ENCODE results near the gene FBLN2.
"Not testable (repeated sequence)": the region's sequence is repeated elsewhere in the genome, so short reads cannot be mapped to it uniquely, and the experiment has no call there.

Gene FBLN2

GRCh38 chr3:13561967-13562366, 13.0 kb downstream of the FBLN2 start:
- in situ Hi-C loops (cut with HindIII; ENCODE audit: low pct_ligation_motif_present, low sequenced_read_pairs): no loop called here
- DNase-seq: no peak
- Histone ChIP-seq H3K4me3 (ENCODE audit: low read depth, low read length) (no peak overlapping the region), H3K27me3 (replicated peaks) (no peaks in the 10 kb centered on the region), H3K36me3 (replicated peaks) (no peaks in the 10 kb centered on the region), H3K27ac (no peak overlapping the region)
- TF ChIP-seq CTCF (IDR thresholded peaks at IDR 0.05; ENCODE audit: low read depth, low read length, missing control alignments): no peak

DNA sequence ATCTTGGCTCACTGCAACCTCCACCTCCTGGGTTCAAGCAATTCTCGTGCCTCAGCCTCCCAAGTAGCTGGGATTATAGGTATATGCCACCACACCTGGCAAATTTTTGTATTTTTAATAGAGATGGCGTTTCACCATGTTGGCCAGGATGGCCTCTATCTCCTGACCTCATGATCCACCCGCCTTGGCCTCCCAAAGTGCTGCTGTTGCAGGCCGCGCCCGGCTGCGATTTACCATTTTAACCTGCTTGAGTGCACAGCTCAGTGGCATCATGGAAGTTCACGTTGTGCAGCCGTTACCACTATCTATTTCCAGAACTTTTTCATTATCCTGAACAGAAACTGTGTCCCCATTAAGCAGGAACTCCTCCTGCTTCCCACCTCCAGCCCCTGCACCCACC, 13.5 kb downstream of the FBLN2 start:
- H3K36me3 ChIP-seq (replicated peaks); H3K27ac ChIP-seq; in situ Hi-C loops (cut with HindIII; ENCODE audit: low pct_ligation_motif_present, low sequenced_read_pairs); DNase-seq; H3K4me3 ChIP-seq (ENCODE audit: low read depth, low read length); H3K27me3 ChIP-seq (replicated peaks): not testable (repeated sequence)

GRCh38 chr3:13563321-13563720, 14.4 kb downstream of the FBLN2 start:
- no peak for DNase-seq
- no peaks in the 10 kb centered on the region for H3K36me3 ChIP-seq (replicated peaks)
- H3K4me3 ChIP-seq (ENCODE audit: low read depth, low read length): no peak overlapping the region
- no peaks in the 10 kb centered on the region for H3K27me3 ChIP-seq (replicated peaks)
- TF ChIP-seq CTCF (IDR thresholded peaks at IDR 0.05; ENCODE audit: low read depth, low read length, missing control alignments): no peak
- H3K27ac ChIP-seq: no peak overlapping the region
- in situ Hi-C loops (cut with HindIII; ENCODE audit: low pct_ligation_motif_present, low sequenced_read_pairs): no loop called here

- Histone ChIP-seq H3K4me3 (ENCODE audit: low read depth, low read length) (no peak overlapping the region), H3K27me3 (replicated peaks) (no peaks in the 10 kb centered on the region), H3K27ac (no peak overlapping the region), H3K36me3 (replicated peaks) (no peaks in the 10 kb centered on the region)
- DNase-seq: no peak
- no peak for TF ChIP-seq CTCF (IDR thresholded peaks at IDR 0.05; ENCODE audit: low read depth, low read length, missing control alignments)
- in situ Hi-C loops (cut with HindIII; ENCODE audit: low pct_ligation_motif_present, low sequenced_read_pairs): no loop called here
These were observed 15.0 kb downstream of the FBLN2 start for GRCh38 chr3:13563911-13564310.

DNA sequence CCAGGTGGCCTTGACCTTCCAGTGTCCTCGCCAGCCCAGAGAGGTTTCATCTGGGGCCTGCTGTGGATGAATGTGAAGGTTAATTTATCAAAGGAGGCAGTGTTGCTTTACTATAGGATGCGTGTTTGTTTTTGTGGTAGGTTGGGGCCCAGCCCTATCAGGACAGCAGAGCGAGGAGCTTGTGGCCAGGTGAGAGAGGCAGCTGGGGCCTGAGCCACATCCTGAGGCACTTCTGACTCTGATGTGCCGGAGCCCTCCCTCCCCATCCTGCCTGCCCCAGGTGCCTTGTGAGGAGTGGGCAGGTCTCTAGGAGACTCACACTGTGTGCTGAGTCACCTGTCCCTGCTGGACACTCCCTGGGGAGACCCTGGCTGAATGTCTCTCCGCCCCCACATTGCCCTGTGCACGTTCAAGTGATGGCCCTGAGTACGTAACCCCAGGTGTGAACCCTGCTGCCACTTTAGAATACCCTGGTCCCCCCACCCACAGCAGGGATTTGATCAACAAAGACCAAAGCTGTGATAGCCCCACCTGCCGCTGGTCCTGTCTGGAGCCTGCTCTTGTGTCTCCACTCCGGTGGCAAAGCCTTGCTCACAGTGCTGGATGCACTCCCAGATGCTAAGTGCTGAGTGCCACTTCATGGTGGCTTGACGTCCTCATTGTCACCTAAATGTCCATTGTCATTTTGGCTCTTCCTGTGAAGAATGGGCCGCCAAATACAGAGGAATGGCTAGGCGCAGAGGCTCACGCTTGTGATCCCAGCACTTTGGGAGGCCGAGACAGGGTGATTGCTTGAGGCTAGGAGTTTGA, 16.0 kb downstream of the FBLN2 start:
- in situ Hi-C loops (cut with HindIII; ENCODE audit: low pct_ligation_motif_present, low sequenced_read_pairs): no loop called here
- H3K27ac ChIP-seq: no peak overlapping the region
- H3K36me3 ChIP-seq (replicated peaks): no peaks in the 10 kb centered on the region
- no peak for TF ChIP-seq CTCF (IDR thresholded peaks at IDR 0.05; ENCODE audit: low read depth, low read length, missing control alignments)
- no peak for DNase-seq
- no peaks in the 10 kb centered on the region for H3K27me3 ChIP-seq (replicated peaks)
- H3K4me3 ChIP-seq (ENCODE audit: low read depth, low read length): no peak overlapping the region

- TF ChIP-seq CTCF (IDR thresholded peaks at IDR 0.05; ENCODE audit: low read depth, low read length, missing control alignments): no peak
- DNase-seq: no peak
- no peaks in the 10 kb centered on the region for H3K27me3 ChIP-seq (replicated peaks)
- in situ Hi-C loops (cut with HindIII; ENCODE audit: low pct_ligation_motif_present, low sequenced_read_pairs): no loop called here
- no peak overlapping the region for H3K4me3 ChIP-seq (ENCODE audit: low read depth, low read length)
- H3K27ac ChIP-seq: no peak overlapping the region
- no peaks in the 10 kb centered on the region for H3K36me3 ChIP-seq (replicated peaks)
These were observed 16.9 kb downstream of the FBLN2 start for GRCh38 chr3:13565581-13566452.

Measured in brain microvascular endothelial cell (primary cell).